ENCODE results near the gene LBX2.

Gene LBX2

GRCh38 chr2:74499267-74499939 is at the start of gene LBX2:
Gene LBX2, minus strand, starts transcription at chr2:74499603. Its CDS starts 66 bp downstream, at chr2:74499537.
- DNase-seq (ENCODE audit: low read depth): no peak

GRCh38 chr2:74548285-74548899 is 49.0 kb upstream of the LBX2 start:
- DNase-seq (ENCODE audit: low read depth): no peak

GRCh38 chr2:74546004-74546403 is 46.6 kb upstream of the LBX2 start:
- no peak for DNase-seq (ENCODE audit: low read depth)

- no peak for DNase-seq (ENCODE audit: low read depth)
Measured at GRCh38 chr2:74544634-74545033, 45.2 kb upstream of the LBX2 start.

- no peak for DNase-seq (ENCODE audit: low read depth)
Measured at GRCh38 chr2:74542978-74543377, 43.6 kb upstream of the LBX2 start.

- no peak for DNase-seq (ENCODE audit: low read depth)
Measured at GRCh38 chr2:74540291-74540690, 40.9 kb upstream of the LBX2 start.

- no peak for DNase-seq (ENCODE audit: low read depth)
Measured at GRCh38 chr2:74538881-74539339, 39.5 kb upstream of the LBX2 start.

GRCh38 chr2:74537140-74537539 is 37.7 kb upstream of the LBX2 start:
- DNase-seq (ENCODE audit: low read depth): no peak

GRCh38 chr2:74536166-74536950 is 37.0 kb upstream of the LBX2 start:
- DNase-seq (ENCODE audit: low read depth): no peak

- DNase-seq (ENCODE audit: low read depth): no peak
Measured at GRCh38 chr2:74535440-74535965, 36.1 kb upstream of the LBX2 start.

GRCh38 chr2:74534411-74534810 is 35.0 kb upstream of the LBX2 start:
- DNase-seq (ENCODE audit: low read depth): no peak

GRCh38 chr2:74533464-74533863 is 34.1 kb upstream of the LBX2 start:
- no peak for DNase-seq (ENCODE audit: low read depth)

GRCh38 chr2:74532222-74532621 is 32.8 kb upstream of the LBX2 start:
- DNase-seq (ENCODE audit: low read depth): no peak

GRCh38 chr2:74531666-74532065 is 32.3 kb upstream of the LBX2 start:
- DNase-seq (ENCODE audit: low read depth): no peak

GRCh38 chr2:74530239-74531187 is 31.1 kb upstream of the LBX2 start:
- DNase-seq (ENCODE audit: low read depth): no peak

GRCh38 chr2:74529357-74530238 is 30.2 kb upstream of the LBX2 start, which contains the start of the genes AUP1 and HTRA2:
Gene AUP1, minus strand, starts transcription at chr2:74529706. Its CDS starts 77 bp downstream, at chr2:74529629.
Gene HTRA2, plus strand, starts transcription at chr2:74529933. Its CDS starts 74 bp downstream, at chr2:74530007.
- peak; percentile 73 for DNase-seq (ENCODE audit: low read depth)

GRCh38 chr2:74528600-74529356 is 29.4 kb upstream of the LBX2 start:
- no peak for DNase-seq (ENCODE audit: low read depth)

GRCh38 chr2:74527741-74528140 is 28.3 kb upstream of the LBX2 start:
- no peak for DNase-seq (ENCODE audit: low read depth)

GRCh38 chr2:74526649-74527230 is 27.3 kb upstream of the LBX2 start:
- DNase-seq (ENCODE audit: low read depth): no peak

Measured in activated T-helper 1 cell treated with Interleukin-2 at 50 U/mL for 16 hours (primary cell).